ENCODE results near the gene FAM83D.

Gene FAM83D

DNA sequence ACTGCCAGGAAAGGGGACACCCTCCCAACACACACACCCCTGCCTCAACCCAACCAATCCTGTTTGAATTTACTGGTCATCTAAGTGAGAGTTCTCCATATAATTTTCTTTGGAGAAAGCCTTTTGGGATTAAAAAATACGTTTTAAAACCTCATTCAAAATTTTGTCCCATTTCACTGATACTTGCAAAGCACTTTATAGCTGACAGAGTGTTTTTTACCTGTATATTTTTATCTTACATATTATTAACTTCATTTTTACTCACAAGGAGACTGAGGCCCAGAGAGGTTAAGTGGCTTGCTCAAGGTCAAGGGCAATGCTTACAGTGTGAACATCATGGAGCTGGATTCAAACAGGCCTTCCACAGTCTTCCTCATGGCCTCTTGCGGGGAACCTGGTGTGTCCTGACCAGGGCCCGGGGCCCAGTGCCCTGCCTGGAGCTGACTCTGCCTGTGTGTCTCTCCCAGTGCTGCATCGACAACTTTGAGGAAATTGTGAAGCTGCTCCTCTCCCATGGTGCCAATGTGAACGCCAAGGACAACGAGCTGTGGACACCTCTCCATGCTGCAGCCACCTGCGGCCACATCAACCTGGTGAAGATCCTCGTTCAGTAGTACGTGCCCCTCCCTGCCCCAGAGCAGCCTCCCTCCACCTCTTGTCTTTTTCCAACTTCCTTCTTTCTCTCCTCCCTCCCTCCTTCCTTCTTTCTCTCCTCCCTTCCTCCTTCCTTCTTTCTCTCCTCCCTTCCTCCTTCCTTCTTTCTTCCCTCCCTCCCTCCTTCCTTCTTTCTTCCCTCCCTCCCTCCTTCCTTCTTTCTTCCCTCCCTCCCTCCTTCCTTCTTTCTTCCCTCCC, 30.9 kb upstream of the FAM83D start:
- DNase-seq (ENCODE audit: low spot score) = no peak

DNA sequence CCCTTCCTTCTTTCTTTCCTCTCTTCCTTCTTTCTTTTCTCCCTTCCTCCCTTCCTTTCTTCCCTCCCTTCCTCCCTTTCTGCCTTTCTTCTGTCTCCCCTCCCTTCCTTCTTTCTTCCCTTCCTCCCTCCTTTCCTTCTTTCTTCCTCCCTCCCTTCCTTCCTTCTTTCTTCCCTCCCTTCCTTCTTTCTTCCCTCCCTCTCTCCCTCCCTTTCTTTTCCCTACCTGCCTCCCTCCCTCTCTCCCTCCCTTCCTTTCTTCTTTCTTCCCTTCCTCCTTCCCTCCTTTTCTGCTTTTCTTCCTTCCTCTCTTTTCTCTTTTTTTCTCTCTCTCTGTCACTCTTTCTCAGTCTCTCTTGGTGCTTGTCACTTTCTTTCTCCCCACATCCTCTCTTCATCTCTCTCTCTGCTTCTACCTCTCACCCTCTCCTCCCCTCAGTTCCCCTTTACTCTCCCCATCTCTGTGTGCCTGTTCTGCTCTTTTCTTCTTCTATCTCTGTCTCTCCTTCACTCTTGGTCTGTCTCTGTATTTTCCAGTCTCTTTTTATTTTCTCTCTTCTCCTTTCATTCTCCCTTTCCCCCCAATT, 30.1 kb upstream of the FAM83D start:
- no peak for DNase-seq (ENCODE audit: low spot score)

DNA sequence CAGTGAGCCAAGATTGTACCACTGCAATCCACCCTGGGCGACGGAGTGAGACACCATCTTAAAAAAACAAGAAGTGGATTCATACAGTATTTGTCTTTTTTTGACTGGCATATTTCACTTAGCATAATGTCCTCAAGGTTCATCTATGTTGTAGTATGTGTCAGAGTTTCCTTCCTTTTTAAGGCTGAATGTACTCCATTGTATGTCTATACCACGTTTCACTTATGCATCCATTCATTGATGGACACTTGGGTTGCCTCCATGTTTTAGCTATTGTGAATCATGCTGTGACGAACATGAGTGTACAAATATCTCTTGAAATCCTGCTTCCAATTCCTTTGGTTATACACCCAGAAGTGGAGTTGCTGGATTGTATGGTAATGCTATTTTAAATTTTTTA, 28.9 kb upstream of the FAM83D start:
- no peak for DNase-seq (ENCODE audit: low spot score)

DNA sequence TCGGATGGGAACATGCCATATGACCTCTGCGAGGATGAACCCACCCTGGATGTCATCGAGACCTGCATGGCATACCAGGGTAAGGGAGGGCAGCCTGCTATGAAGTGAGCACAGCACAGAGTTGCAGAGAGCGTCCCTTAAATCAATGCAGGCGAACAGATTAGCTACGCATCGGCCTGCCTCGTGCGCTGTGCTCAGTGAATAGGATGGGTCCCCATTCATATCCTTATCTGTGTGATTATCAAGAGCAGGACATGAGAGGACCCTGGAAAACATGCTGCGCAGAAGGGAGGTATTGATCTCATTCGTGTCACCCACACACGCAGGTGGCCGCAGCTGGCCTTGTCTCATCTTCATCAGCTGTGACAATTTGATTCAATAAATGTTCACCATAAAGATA, 25.6 kb upstream of the FAM83D start:
- DNase-seq (ENCODE audit: low spot score) = no peak

DNA sequence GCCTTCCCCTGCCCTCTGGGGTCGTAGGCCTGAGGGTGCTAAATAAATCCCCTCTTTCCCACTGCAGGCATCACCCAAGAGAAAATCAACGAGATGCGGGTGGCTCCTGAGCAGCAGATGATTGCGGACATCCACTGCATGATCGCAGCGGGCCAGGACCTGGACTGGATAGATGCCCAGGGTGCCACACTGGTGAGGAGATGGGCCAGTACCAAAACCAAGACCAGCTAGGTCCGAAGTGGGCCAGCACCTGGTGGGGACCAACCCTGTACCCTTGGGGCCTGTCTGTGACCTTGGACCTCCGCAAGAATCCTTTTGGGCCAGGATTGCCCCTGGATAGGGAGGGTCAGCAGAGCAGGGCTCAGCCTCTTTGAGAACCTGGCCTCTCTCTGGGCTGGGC, 23.6 kb upstream of the FAM83D start:
- DNase-seq (ENCODE audit: low spot score) = no peak

DNA sequence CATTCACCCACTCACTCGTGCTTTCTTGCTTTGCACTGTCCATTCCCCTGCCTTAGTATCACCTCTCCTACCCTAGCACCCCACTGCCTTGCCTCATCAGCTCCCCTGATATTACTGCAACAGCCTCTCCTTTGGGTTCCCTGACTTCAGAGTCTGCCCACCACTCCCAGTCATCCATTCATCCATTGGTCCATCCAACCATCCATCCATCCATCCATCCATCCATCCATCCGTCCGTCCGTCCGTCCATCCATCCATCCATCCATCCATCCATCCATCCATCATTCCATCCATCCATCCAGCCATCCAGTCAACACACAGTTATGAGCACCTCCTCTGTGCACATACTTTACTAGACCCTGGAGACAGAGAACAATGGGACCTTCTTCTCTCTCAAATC, 22.9 kb upstream of the FAM83D start:
- DNase-seq (ENCODE audit: low spot score) = no peak

GRCh38 chr20:38905375-38905774, 20.8 kb upstream of the FAM83D start:
- no peak for DNase-seq (ENCODE audit: low spot score)

DNA sequence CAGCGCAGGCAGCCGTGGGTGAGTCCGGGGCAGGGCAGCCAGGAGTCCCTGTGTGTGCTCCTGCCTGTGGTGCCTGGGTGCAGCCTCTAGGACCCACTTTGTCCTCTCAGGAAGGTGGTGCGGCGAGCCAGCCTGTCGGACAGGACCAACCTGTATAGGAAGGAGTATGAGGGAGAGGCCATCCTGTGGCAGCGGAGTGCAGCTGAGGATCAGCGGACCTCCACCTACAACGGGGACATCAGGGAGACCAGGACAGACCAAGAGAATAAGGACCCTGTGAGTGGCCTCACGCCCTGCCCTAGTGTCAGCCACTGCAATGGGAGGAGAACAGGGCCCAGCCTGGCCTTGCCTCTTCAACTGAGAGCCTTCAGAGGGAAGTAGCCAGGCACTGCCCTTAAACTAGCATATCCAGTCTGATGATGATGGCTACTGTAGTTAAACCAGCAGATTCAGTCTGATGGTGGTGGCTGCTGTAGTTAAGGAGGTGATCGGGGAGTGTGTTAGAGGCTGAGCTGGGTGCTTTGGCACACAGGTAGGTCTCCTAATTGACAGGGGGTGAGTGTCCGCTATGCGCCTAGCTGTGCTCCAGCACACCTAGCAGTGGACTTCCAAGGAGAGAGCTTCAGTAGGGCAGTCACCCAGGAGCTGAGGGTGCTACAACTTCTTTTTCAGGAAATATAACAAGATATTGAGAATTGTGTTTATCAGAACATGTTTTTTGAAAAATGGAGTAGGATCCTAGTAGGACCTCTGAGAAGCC, 18.1 kb upstream of the FAM83D start:
- DNase-seq (ENCODE audit: low spot score) = no peak

GRCh38 chr20:38915355-38915754, 10.9 kb upstream of the FAM83D start:
- no peak for DNase-seq (ENCODE audit: low spot score)

- no peak for DNase-seq (ENCODE audit: low spot score)
Measured at GRCh38 chr20:38917657-38918056, 8.6 kb upstream of the FAM83D start.

- DNase-seq (ENCODE audit: low spot score) = no peak
Measured at GRCh38 chr20:38918172-38918571, 8.0 kb upstream of the FAM83D start.

DNA sequence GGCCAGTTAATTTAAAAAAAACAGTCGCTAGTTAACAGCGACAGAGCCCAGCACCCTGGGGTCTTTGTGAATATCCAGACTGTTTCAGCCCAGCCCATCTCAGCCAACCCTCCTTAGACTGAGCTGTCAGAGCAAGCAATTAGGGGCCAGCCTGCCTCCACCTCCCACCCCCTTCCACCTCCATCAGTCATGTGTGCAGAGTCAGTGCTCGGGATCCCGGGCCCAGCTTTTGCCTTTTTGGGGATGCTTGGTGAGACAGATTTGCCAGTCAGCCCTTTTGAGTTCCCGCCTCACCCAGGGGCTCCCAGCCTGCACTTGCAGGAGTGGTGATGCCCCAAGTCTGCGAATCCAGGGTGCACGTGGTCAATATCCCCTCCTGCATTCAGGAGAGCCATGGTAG, 6.5 kb upstream of the FAM83D start:
- DNase-seq (ENCODE audit: low spot score) = no peak

GRCh38 chr20:38920411-38920810, 5.8 kb upstream of the FAM83D start:
- DNase-seq (ENCODE audit: low spot score) = no peak

DNA sequence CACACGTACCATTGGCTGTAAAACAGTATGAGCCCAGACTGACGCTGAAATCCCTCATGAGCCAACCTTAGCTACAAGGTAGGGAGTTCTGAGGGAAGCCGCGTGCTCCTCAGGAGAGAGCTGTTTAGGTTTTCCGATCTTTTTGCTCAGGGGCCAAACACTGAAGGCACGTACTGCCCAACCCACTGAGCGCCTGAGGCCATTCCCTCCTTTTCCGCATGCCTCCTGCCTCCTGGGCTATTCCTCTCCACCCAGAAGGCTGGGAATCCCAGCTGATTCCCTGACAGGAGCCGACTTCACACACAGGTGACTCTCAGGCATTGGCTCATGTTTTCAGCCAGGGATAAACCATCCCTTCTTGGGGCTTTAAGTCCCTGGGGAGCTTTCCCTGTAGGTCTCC, 5.4 kb upstream of the FAM83D start:
- no peak for DNase-seq (ENCODE audit: low spot score)

GRCh38 chr20:38924718-38925117, 1.5 kb upstream of the FAM83D start:
- no peak for DNase-seq (ENCODE audit: low spot score)

DNA sequence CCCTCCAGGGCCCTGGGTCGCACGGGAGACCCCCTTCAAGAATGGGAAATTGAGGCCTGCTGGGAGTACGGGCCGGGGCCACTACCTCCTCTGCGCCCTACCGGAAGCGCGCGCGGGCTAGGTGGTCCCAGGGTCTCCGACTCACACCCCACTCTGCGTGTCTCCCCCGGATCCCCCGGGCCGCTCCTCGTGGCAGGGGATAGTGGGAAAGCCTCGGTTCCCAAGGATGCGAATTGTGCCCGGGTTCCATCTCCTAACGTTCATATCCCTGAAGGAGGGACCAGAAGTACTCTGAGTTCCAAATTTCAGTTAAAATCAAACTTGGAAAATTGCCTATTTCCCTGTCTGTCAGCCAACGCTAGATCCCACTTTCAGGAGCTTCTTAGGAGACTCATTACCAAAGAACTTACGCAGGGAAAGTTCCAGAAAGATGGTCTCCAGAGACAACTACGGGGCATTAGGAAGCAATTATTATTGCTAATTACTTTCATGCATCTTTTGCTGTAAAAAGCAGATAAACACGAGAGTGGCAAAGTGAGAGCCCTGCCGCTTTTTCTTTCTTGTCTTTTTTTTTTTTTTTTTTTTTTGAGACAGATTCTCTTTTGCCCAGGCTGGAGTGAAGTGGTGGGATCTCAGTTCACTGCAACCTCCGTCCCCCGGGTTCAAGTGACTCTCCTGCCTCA, 858 bp downstream of the FAM83D start:
- peak; percentile 17 for DNase-seq (ENCODE audit: low spot score)

- DNase-seq (ENCODE audit: low spot score) = peak; percentile 16
Measured at GRCh38 chr20:38927902-38928578, 1.8 kb downstream of the FAM83D start.

DNA sequence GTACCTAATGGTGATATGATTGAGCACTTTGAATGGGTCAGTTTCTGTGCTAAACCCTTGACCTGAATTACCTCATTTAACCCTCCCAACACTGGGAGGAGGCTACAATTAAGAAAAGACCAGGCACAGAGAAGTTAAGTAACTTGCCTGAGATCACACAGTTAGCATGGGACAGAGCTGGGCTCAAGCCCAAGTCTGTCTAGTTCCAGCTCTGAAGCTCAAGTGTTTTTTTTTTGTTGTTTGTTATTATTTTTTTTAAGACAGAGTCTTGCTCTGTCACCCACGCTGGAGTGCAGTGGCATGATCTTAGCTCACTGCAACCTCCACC, 4.0 kb downstream of the FAM83D start:
- no peak for DNase-seq (ENCODE audit: low spot score)

DNA sequence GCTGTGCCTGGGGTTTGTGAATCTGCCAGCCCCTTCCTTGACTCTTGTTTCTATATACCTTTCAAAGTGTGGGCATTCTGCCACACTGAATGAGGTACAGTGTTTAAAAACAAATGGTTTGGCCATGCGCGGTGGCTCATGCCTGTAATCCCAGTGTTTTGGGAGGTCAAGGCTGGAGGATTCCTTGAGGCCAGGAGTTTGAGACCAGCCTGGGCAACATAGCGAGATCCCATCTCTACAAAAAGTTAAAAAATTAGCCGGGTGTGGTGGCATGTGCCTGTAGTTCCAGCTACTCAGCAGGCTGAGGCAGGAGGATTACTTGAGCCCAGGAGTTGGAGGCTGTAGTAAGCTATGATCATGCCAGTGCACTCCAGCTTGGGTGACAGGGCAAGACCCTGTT, 5.8 kb downstream of the FAM83D start:
- DNase-seq (ENCODE audit: low spot score) = no peak

- no peak for DNase-seq (ENCODE audit: low spot score)
Measured at GRCh38 chr20:38932457-38933120, 6.4 kb downstream of the FAM83D start.

DNA sequence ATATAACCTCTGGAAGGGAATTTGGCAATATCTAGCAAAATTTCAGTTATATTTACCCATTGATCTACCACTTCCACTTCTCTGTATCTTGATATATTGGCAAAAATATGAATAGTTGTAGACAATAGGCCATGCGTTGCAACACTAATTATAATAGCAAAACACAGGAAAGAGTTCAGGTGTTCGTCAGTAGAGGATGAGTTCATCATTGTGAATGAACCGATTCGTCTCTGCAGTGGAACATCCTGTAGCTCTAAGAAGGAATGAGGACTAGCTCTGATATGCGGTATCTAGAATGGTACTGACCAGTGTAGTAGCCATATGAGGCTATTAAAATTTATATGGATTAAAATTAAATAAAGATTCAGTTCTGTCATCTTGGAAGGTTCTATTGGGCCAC, 8.3 kb downstream of the FAM83D start:
- no peak for DNase-seq (ENCODE audit: low spot score)

GRCh38 chr20:38935285-38935684, 9.1 kb downstream of the FAM83D start:
- DNase-seq (ENCODE audit: low spot score) = no peak
